H1 (cell line): Measurements from ENCODE around the gene SLAMF6. TPM values are rescaled to one million over a fixed set of nuclear protein-coding genes. Genes with fewer than 3 reads are reported as not detected.

Experiments used
- CTCF ChIA-PET: fragments of 300-600 bp; sonication (Branson Sonifier 250); formaldehyde crosslinking; loops from one replicate; lab custom pipeline; 2021; ENCODE audit not compliant: partially characterized antibody; lab: Charles Lee
- POLR2A ChIA-PET: fragments of 300-600 bp; sonication (Branson Sonifier 250); formaldehyde crosslinking; loops from one replicate; lab custom pipeline; 2021; ENCODE audit warnings: inconsistent platforms; ENCODE audit not compliant: partially characterized antibody; lab: Charles Lee
- DNase-seq, 2 experiments: peaks; one replicate each; pipeline versions ENCODE4 v3.0.0 to v3.0.0-alpha.2; 2010 to 2022; ENCODE audit warnings: low spot score in 2 of 2, low read depth in 1 of 2, mixed read lengths in 1 of 2
- FAIRE-seq: peaks from 2 replicates; lab custom pipeline; 2011; peaks lifted over from hg19 to GRCh38; lab: Jason Lieb, UNC
- H2AFZ ChIP-seq: 2 replicates; pipeline ENCODE4 v1.8.1; 2012; ENCODE audit warnings: low read length, inconsistent platforms
- H2AK5ac ChIP-seq: 2 replicates; pipeline ENCODE4 v1.6.1; 2013; ENCODE audit warnings: low read depth, low read length
- H2BK120ac ChIP-seq: replicated peaks from 2 replicates; pipeline ENCODE3; 2013; ENCODE audit warnings: low read depth, low read length, inconsistent platforms
- H2BK12ac ChIP-seq: 2 replicates; pipeline ENCODE4 v1.6.1; 2013; ENCODE audit warnings: low read depth, low read length
- H2BK15ac ChIP-seq: 2 replicates; pipeline ENCODE4 v1.6.1; 2013; ENCODE audit warnings: low read length
- H2BK20ac ChIP-seq: 2 replicates; pipeline ENCODE4 v1.6.1; 2013; ENCODE audit warnings: low read length
- H2BK5ac ChIP-seq: 2 replicates; pipeline ENCODE4 v1.6.1; 2013; ENCODE audit warnings: low read depth, low read length
- H3K14ac ChIP-seq: 2 replicates; pipeline ENCODE4 v1.6.1; 2013; ENCODE audit warnings: inconsistent platforms; ENCODE audit not compliant: insufficient read length
- H3K18ac ChIP-seq: 2 replicates; pipeline ENCODE4 v1.6.1; 2013; ENCODE audit warnings: low read length; ENCODE audit errors: extremely low read depth
- H3K23ac ChIP-seq: 2 replicates; pipeline ENCODE4 v1.6.1; 2013; ENCODE audit warnings: inconsistent platforms; ENCODE audit not compliant: insufficient read length
- H3K23me2 ChIP-seq: 2 replicates; pipeline ENCODE4 v1.6.1; 2013; ENCODE audit warnings: low read depth, low read length
- H3K27ac ChIP-seq: 2 replicates; pipeline ENCODE4 v1.6.1; 2011; ENCODE audit warnings: low read depth, low read length, inconsistent platforms
- H3K27me3 ChIP-seq, 4 experiments: replicated peaks in 1 of 4; 1 replicate in 1 of 4; 2 replicates in 3 of 4; pipeline versions ENCODE4 v1.6.1 to v1.8.1; 2011 to 2013; ENCODE audit warnings: low read length in 3 of 4, mild to moderate bottlenecking in 3 of 4, inconsistent platforms in 2 of 4, mixed read lengths in 2 of 4, moderate library complexity in 1 of 4; ENCODE audit not compliant: control insufficient read depth in 3 of 4, insufficient read depth in 3 of 4; ENCODE audit errors: extremely low read depth in 1 of 4
- H3K36me3 ChIP-seq, 4 experiments: 2 replicates each; pipeline versions ENCODE4 v1.6.1 to v1.8.1; 2011 to 2013; ENCODE audit warnings: mild to moderate bottlenecking in 4 of 4, low read length in 3 of 4, moderate library complexity in 2 of 4, control low read depth in 1 of 4, inconsistent platforms in 1 of 4; ENCODE audit not compliant: insufficient read depth in 4 of 4, control insufficient read depth in 2 of 4
- H3K4ac ChIP-seq: replicated peaks from 2 replicates; pipeline ENCODE3; 2013; ENCODE audit warnings: low read length, low read depth, mixed read lengths, inconsistent platforms; ENCODE audit not compliant: insufficient read length
- H3K4me1 ChIP-seq, 4 experiments: replicated peaks in 1 of 4; 1 replicate in 1 of 4; 2 replicates in 3 of 4; pipeline versions ENCODE4 v1.6.1 to v1.8.1; 2011 to 2013; ENCODE audit warnings: low read length in 3 of 4, inconsistent platforms in 2 of 4, mixed read lengths in 1 of 4; ENCODE audit not compliant: insufficient read depth in 4 of 4, control insufficient read depth in 3 of 4
- H3K4me2 ChIP-seq, 2 experiments: 2 replicates each; pipeline versions ENCODE4 v1.6.1 to v1.8.1; 2011 to 2013; ENCODE audit warnings: low read depth in 2 of 2, low read length in 2 of 2, control low read depth in 1 of 2, inconsistent platforms in 1 of 2, mild to moderate bottlenecking in 1 of 2; ENCODE audit not compliant: insufficient read depth in 1 of 2
- H3K4me3 ChIP-seq, 4 experiments: fragments of 200-600, 300-600 bp in 1 of 4; sonication (generic), shearing (Covaris generic), sonication (Bioruptor Twin) in 1 of 4; 2 replicates each; pipeline versions ENCODE4 v1.5.1 to v1.8.1; 2011 to 2016; ENCODE audit warnings: low read length in 4 of 4, low read depth in 3 of 4, control low read depth in 2 of 4, inconsistent platforms in 2 of 4, mild to moderate bottlenecking in 2 of 4, mixed read lengths in 1 of 4, moderate library complexity in 1 of 4; ENCODE audit not compliant: insufficient read depth in 2 of 4; ENCODE audit errors: extremely low read depth in 1 of 4
- H3K56ac ChIP-seq: replicated peaks from 2 replicates; pipeline ENCODE3; 2013; ENCODE audit warnings: low read depth, mild to moderate bottlenecking, mixed read lengths, low read length, inconsistent platforms; ENCODE audit not compliant: insufficient read length
- H3K79me1 ChIP-seq: 2 replicates; pipeline ENCODE4 v1.6.1; 2013; ENCODE audit warnings: low read depth, low read length, control low read depth
- H3K79me2 ChIP-seq, 2 experiments: 2 replicates each; pipeline versions ENCODE4 v1.6.1 to v1.8.1; 2012 to 2013; ENCODE audit warnings: low read length in 2 of 2, mild to moderate bottlenecking in 2 of 2, inconsistent platforms in 1 of 2; ENCODE audit not compliant: insufficient read depth in 2 of 2, control insufficient read depth in 1 of 2
- H3K9ac ChIP-seq, 4 experiments: replicated peaks in 1 of 4; 1 replicate in 1 of 4; 2 replicates in 3 of 4; pipeline versions ENCODE4 v1.6.1 to v1.8.1; 2011 to 2013; ENCODE audit warnings: low read depth in 3 of 4, low read length in 3 of 4, control low read depth in 2 of 4, mild to moderate bottlenecking in 2 of 4, moderate library complexity in 2 of 4, inconsistent platforms in 1 of 4; ENCODE audit errors: extremely low read depth in 1 of 4
- H3K9me3 ChIP-seq, 2 experiments: 2 replicates each; pipeline versions ENCODE4 v1.6.1 to v1.8.1; 2012 to 2013; ENCODE audit warnings: mild to moderate bottlenecking in 2 of 2, moderate library complexity in 2 of 2, control low read depth in 1 of 2, inconsistent platforms in 1 of 2, low read depth in 1 of 2, low read length in 1 of 2, mixed read lengths in 1 of 2; ENCODE audit not compliant: insufficient read depth in 2 of 2
- H4K20me1 ChIP-seq, 2 experiments: replicated peaks in 1 of 2; 2 replicates each; pipeline versions ENCODE3 to v1.8.1; 2011 to 2013; ENCODE audit warnings: inconsistent platforms in 2 of 2, low read length in 2 of 2, mild to moderate bottlenecking in 1 of 2; ENCODE audit not compliant: insufficient read depth in 2 of 2, control insufficient read depth in 1 of 2
- H4K5ac ChIP-seq: 2 replicates; pipeline ENCODE4 v1.6.1; 2013; ENCODE audit warnings: low read length, low read depth, mixed read lengths, inconsistent platforms; ENCODE audit not compliant: insufficient read length
- H4K8ac ChIP-seq: 2 replicates; pipeline ENCODE4 v1.8.0; 2013; ENCODE audit warnings: mild to moderate bottlenecking, moderate library complexity, low read length, inconsistent platforms; ENCODE audit not compliant: insufficient read depth; ENCODE audit errors: extremely low read depth
- H4K91ac ChIP-seq: replicated peaks from 2 replicates; pipeline ENCODE3; 2013; ENCODE audit warnings: low read length, mixed read lengths, inconsistent platforms; ENCODE audit not compliant: insufficient read length
- CTBP2 ChIP-seq: IDR thresholded peaks from 2 replicates; pipeline ENCODE4 v1.7.0; 2011; ENCODE audit warnings: borderline replicate concordance, mild to moderate bottlenecking, moderate library complexity, mixed read lengths, low read length; ENCODE audit not compliant: insufficient read depth, insufficient read length
- HDAC6 ChIP-seq: IDR thresholded peaks from one replicate; pipeline ENCODE4 v1.7.1; 2012; ENCODE audit warnings: low read depth, mild to moderate bottlenecking, inconsistent platforms, low read length, moderate library complexity
- SP4 ChIP-seq: IDR thresholded peaks from 2 replicates; pipeline ENCODE4 v1.6.1; 2012; ENCODE audit warnings: low read length, inconsistent platforms
- SRF ChIP-seq: IDR thresholded peaks from 2 replicates; pipeline ENCODE4 v1.6.1; 2011; ENCODE audit warnings: mild to moderate bottlenecking, low read depth, low read length, moderate library complexity
- TBP ChIP-seq: IDR thresholded peaks from 2 replicates; pipeline ENCODE4 v1.6.1; 2011; ENCODE audit warnings: low read depth, low read length, improper control_type of control experiment
- TEAD4 ChIP-seq: IDR thresholded peaks from 2 replicates; pipeline ENCODE4 v1.6.1; 2012; ENCODE audit warnings: low read depth, low read length, inconsistent platforms, mixed read lengths
- WGBS, 2 experiments: shearing (Covaris generic) in 1 of 2; methylation state at CpG; one replicate each; pipeline versions ENCODE4 v1.1.6 to v1.1.7; 2013 to 2015; ENCODE audit warnings: low lambda C conversion rate in 2 of 2, mixed read lengths in 2 of 2, inconsistent platforms in 1 of 2, low coverage in 1 of 2, missing lambda C conversion rate in 1 of 2; ENCODE audit not compliant: insufficient replicate concordance in 2 of 2, insufficient coverage in 1 of 2, insufficient read length in 1 of 2; ENCODE audit errors: extremely low coverage in 1 of 2, missing lambda C conversion rate in 1 of 2; 5-methylcytosine and 5-hydroxymethylcytosine counted together
- polyA plus RNA-seq, 7 experiments: library from polyadenylated mRNA; depleted of rRNA in 3 of 7; stranded (reverse) in 5 of 7; unstranded in 2 of 7; fragments of >200 nt in 5 of 7; fragments of 200-250 nt in 2 of 7; gene quantifications; 1 replicate in 5 of 7; 2 replicates in 1 of 7; 4 replicates in 1 of 7; pipeline versions ENCODE4 v1.2.1 to v1.2.3, GENCODE V29; 2011 to 2013; ENCODE audit warnings: missing spikeins in 2 of 7, mixed read lengths in 2 of 7
- total RNA-seq: library from RNA; stranded (reverse); fragmentation: NEBNext Ultra II Directional; extraction: Animal tissue kit (Norgen Biotek cat#: 25700); gene quantifications from 2 replicates; pipeline ENCODE4 v1.2.1, GENCODE V29; 2021
- TF ChIP-seq, protein P1 (sequence below): IDR thresholded peaks from 2 replicates; pipeline ENCODE4 v1.6.1; 2011; ENCODE audit warnings: low read depth, mild to moderate bottlenecking, low read length; ENCODE audit not compliant: insufficient read depth

Gene SLAMF6
- total and polyA plus RNA-seq, 2 of the 8 experiments (the other 6 are each of a cell fraction or from before 2014, with no cell fraction given) = not detected

DNA sequence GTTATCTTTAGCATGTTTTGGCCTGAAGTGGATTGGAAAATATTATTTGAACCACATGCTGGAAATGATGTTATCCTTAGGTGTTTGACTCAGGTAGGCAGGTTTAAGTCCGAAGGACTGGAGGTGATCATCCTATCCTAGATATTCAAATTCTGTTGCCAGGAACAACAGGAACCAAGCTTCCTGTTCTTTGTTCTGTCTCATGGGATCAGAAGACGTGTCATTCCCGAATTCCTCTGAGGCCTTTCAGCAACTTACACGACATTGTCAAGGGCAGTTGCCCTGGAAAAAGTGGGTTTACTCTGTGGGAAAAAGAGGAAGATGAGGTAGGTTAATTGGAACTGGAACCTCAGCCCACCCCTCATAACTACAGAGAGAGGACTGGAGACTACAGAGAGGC lies 36.6 kb downstream of the SLAMF6 start:
- DNase-seq (peak in 1 of 2 experiments; percentile 33), FAIRE-seq (peak; percentile 58)
- POLR2A ChIA-PET = no interaction called here
- TF ChIP-seq HDAC6 = no peak
- no peak for TF ChIP-seq SP4
- TF ChIP-seq TEAD4 = no peak
- no peak for TF ChIP-seq TBP
- TF ChIP-seq SRF = no peak
- TF ChIP-seq, protein P1, sequence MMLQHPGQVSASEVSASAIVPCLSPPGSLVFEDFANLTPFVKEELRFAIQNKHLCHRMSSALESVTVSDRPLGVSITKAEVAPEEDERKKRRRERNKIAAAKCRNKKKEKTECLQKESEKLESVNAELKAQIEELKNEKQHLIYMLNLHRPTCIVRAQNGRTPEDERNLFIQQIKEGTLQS = no peak
- TF ChIP-seq CTBP2 = no peak

More for the DNA sequence above, 36.6 kb downstream of the SLAMF6 start:
- H3K18ac ChIP-seq = no peak overlapping the region
- no peak overlapping the region for H4K8ac ChIP-seq
- H3K14ac ChIP-seq = no peak overlapping the region
- no peak overlapping the region for H4K91ac ChIP-seq
- no peaks in the 10 kb centered on the region for H3K79me1 ChIP-seq
- WGBS, 2 experiments = 50% methylated on average over 4 of the region's 4 CpGs; no CpG with 5 or more reads in 1 of the 2 experiments
- peaks cover 2% of the 10 kb centered on the region; the same call in 1 of the 2 replicates for H3K23me2 ChIP-seq
- H2AFZ ChIP-seq = peak overlapping the region; percentile 63; the same call in 1 of the 2 replicates
- H4K20me1 ChIP-seq = no peaks in the 10 kb centered on the region
- no peak overlapping the region for H3K4ac ChIP-seq
- H3K9me3 ChIP-seq = 0 out of 4 replicates have a peak, but pooled peaks cover 5 to 10% of the 10 kb centered on the region in 2 experiments
- CTCF ChIA-PET = no interaction called here
- no peaks in the 10 kb centered on the region; a peak in 1 of 8 replicates for H3K36me3 ChIP-seq
- no peaks in the 10 kb centered on the region for H3K27me3 ChIP-seq
- H3K4me3 ChIP-seq = no peak overlapping the region
- peaks cover 0 to 3% (median 3%) of the 10 kb centered on the region in 4 experiments; a peak in 3 of 7 replicates for H3K4me1 ChIP-seq
- H3K23ac ChIP-seq = no peak overlapping the region
- H3K27ac ChIP-seq = no peak overlapping the region
- H3K9ac ChIP-seq = no peak overlapping the region
- no peak overlapping the region for H2BK15ac ChIP-seq
- H2BK20ac ChIP-seq = no peak overlapping the region
- H2AK5ac ChIP-seq = no peak overlapping the region
- H2BK5ac ChIP-seq = no peak overlapping the region
- peak overlapping the region; percentile 30; the same call in 1 of the 2 replicates for H2BK12ac ChIP-seq
- no peak overlapping the region for H4K5ac ChIP-seq
- H3K79me2 ChIP-seq = no peaks in the 10 kb centered on the region
- H3K56ac ChIP-seq = no peak overlapping the region
- H2BK120ac ChIP-seq = no peak overlapping the region
- H3K4me2 ChIP-seq = peak overlapping the region in 1 of 2 experiments; percentile 30; a peak in 1 of 4 replicates
